ENCODE results near the gene IZUMO4.

GRCh38 chr19:2099937-2100718, 3.4 kb downstream of the IZUMO4 start:
- TF ChIP-seq GLIS3 (CRISPR knock-in tag; IDR thresholded peaks at IDR 0.05) (no peak), ISL1 (CRISPR knock-in tag; IDR thresholded peaks at IDR 0.05) (no peak), ZFP3 (CRISPR knock-in tag; IDR thresholded peaks at IDR 0.05) (no peak), RARB (CRISPR knock-in tag; IDR thresholded peaks at IDR 0.05) (no peak), ZFP30 (CRISPR knock-in tag; IDR thresholded peaks at IDR 0.05) (no peak), PATZ1 (CRISPR knock-in tag; IDR thresholded peaks at IDR 0.05; ENCODE audit: borderline replicate concordance) (no peak), ARNTL (CRISPR knock-in tag; IDR thresholded peaks at IDR 0.05; ENCODE audit: borderline replicate concordance, low read depth) (no peak), CREB5 (CRISPR knock-in tag; IDR thresholded peaks at IDR 0.05; ENCODE audit: low read depth) (no peak), ZNF8 (CRISPR knock-in tag; IDR thresholded peaks at IDR 0.05) (no peak), PPARA (CRISPR knock-in tag; IDR thresholded peaks at IDR 0.05; ENCODE audit: borderline replicate concordance) (no peak), TCF4 (CRISPR knock-in tag; IDR thresholded peaks at IDR 0.05; ENCODE audit: borderline replicate concordance) (no peak), TSHZ2 (CRISPR knock-in tag; IDR thresholded peaks at IDR 0.05) (no peak), ESRRG (CRISPR knock-in tag; IDR thresholded peaks at IDR 0.05) (no peak)

All from SK-N-SH treated with all-trans-retinoic acid at 6 μM for 48 hours (cell line).